Stimulated activated CD4-positive, alpha-beta T cell treated with anti-CD3 and anti-CD28 coated beads, Interleukin-2, amount 100 ng/mL, for 24 hours (primary cell): ENCODE results near the gene PGAP6.
A peak's percentile ranks its signal among the peaks of the same experiment; 100 is the strongest.
"Not testable (repeated sequence)": the region's sequence is repeated elsewhere in the genome, so short reads cannot be mapped to it uniquely, and the experiment has no call there.

Experiments used
- DNase-seq, 2 donors: peaks; one replicate each; pipeline ENCODE4 v3.0.0-alpha.2; 2020

PGAP6 gene

GRCh38 chr16:381789-382717, at the start of gene PGAP6:
Gene PGAP6 (minus strand): TSS chr16:381978. CDS start chr16:381821, 157 bp downstream.
- DNase-seq = peak; percentile 65 to 75

GRCh38 chr16:430904-431303, 49.1 kb upstream of the PGAP6 start:
- DNase-seq = no peak

GRCh38 chr16:427250-427649, 45.5 kb upstream of the PGAP6 start:
- no peak for DNase-seq

- DNase-seq = no peak
Observed at GRCh38 chr16:426906-427249, 45.1 kb upstream of the PGAP6 start.

GRCh38 chr16:426115-426905, 44.5 kb upstream of the PGAP6 start:
- DNase-seq = peak in 1 of 2 donors; percentile 23

GRCh38 chr16:425740-426114, 43.9 kb upstream of the PGAP6 start:
- peak; percentile 33 to 53 for DNase-seq

- DNase-seq = peak; percentile 86 to 91
Observed at GRCh38 chr16:425082-425718, 43.4 kb upstream of the PGAP6 start, which contains the start of gene RAB11FIP3. Gene RAB11FIP3 (plus strand): TSS chr16:425649. CDS start chr16:426007, 358 bp downstream.

- no peak for DNase-seq
Observed at GRCh38 chr16:424623-425081, 42.9 kb upstream of the PGAP6 start.

- DNase-seq = no peak
Observed at GRCh38 chr16:424033-424622, 42.4 kb upstream of the PGAP6 start.

GRCh38 chr16:422179-422578, 40.4 kb upstream of the PGAP6 start:
- DNase-seq = not testable (repeated sequence)

GRCh38 chr16:415170-415498, 33.4 kb upstream of the PGAP6 start:
- DNase-seq = not testable (repeated sequence)

GRCh38 chr16:414395-415169, 32.8 kb upstream of the PGAP6 start:
- DNase-seq = no peak

GRCh38 chr16:411576-412265, 29.9 kb upstream of the PGAP6 start:
- DNase-seq = no peak

- no peak for DNase-seq
Observed at GRCh38 chr16:410516-411178, 28.9 kb upstream of the PGAP6 start.

- DNase-seq = no peak
Observed at GRCh38 chr16:407253-407652, 25.5 kb upstream of the PGAP6 start.

GRCh38 chr16:405548-406506, 24.0 kb upstream of the PGAP6 start:
- no peak for DNase-seq

- no peak for DNase-seq
Observed at GRCh38 chr16:404971-405486, 23.3 kb upstream of the PGAP6 start.

GRCh38 chr16:401468-402348, 19.9 kb upstream of the PGAP6 start, which contains the start of gene DECR2:
Gene DECR2 (plus strand): TSS chr16:401885. CDS start chr16:401964, 79 bp downstream.
- DNase-seq = peak; percentile 99 to 100
